Mucosa of rectum (tissue), 2 donors: ENCODE results near the gene DBN1.
A peak's percentile ranks its signal among the peaks of the same experiment; 100 is the strongest.

Experiments used
- H3K27ac ChIP-seq, 2 donors: one replicate each; pipeline ENCODE4 v1.7.0; 2013; ENCODE audit warnings: inconsistent platforms in 2 of 2, low read depth in 2 of 2, low read length in 2 of 2
- H3K27me3 ChIP-seq, 2 donors: one replicate each; pipeline ENCODE4 v1.7.0; 2013; ENCODE audit warnings: low read length in 2 of 2; ENCODE audit not compliant: control insufficient read depth in 2 of 2, insufficient read depth in 2 of 2
- H3K36me3 ChIP-seq, 2 donors: one replicate each; pipeline ENCODE4 v1.7.0; 2013; ENCODE audit warnings: low read length in 2 of 2; ENCODE audit not compliant: control insufficient read depth in 2 of 2, insufficient read depth in 2 of 2
- H3K4me1 ChIP-seq, 2 donors: one replicate each; pipeline ENCODE4 v1.7.0; 2013; ENCODE audit warnings: low read length in 2 of 2, mild to moderate bottlenecking in 1 of 2; ENCODE audit not compliant: control insufficient read depth in 2 of 2, insufficient read depth in 2 of 2
- H3K4me3 ChIP-seq, 2 donors: one replicate each; pipeline ENCODE4 v1.7.0; 2013; ENCODE audit warnings: low read length in 2 of 2
- H3K9ac ChIP-seq, 2 donors: one replicate each; pipeline ENCODE4 v1.7.0; 2013; ENCODE audit warnings: low read length in 2 of 2, low read depth in 1 of 2, mild to moderate bottlenecking in 1 of 2
- H3K9me3 ChIP-seq, 2 donors: one replicate each; pipeline ENCODE4 v1.7.0; 2013; ENCODE audit warnings: low read length in 2 of 2; ENCODE audit not compliant: control insufficient read depth in 2 of 2
- donor health status: healthy.
- donor health status: Normal muscosa, but diverticular disease.

The DBN1 gene

DNA sequence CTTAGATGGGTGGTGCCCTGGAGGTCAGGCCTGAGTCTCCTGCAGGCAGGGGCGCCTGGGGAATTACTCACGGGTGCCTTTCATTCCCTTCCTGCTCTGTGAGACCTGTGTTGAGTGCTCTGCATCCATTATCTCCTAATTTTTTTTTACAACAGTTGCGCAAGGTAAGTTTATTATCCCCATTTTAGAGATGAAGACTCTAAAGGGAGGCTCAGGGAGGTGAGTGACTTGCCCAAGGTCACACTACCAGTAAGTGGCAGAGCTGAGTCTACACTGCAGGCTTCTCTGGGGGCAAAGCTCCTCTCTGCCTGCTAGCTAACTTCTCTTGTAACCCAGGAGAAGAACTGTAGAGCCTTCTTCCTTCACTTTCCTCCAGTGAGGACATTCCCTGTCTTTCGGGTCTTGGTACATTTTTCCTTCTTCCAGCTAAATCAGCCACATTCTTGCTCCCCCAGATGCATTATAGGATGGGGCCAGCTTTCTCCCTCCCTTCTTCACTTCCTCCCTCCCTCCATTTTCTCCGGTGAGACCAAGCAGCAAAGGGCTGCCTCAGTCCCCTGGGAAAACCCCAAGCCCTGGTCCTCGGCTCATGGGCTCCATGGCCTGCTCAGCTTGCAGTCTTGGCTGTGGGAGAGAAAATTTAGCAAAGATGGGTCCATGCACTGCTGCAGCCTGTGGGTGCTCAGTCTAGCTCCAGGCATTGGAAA lies 25.0 kb downstream of the DBN1 start:
- H3K36me3 ChIP-seq, result no peaks in the 10 kb centered on the region
- no peak overlapping the region for H3K27ac ChIP-seq
- peaks cover 7 to 16% of the 10 kb centered on the region in 2 donors for H3K4me1 ChIP-seq
- H3K27me3 ChIP-seq, result peaks cover 5 to 6% of the 10 kb centered on the region in 2 donors
- H3K4me3 ChIP-seq, result no peak overlapping the region
- no peaks in the 10 kb centered on the region for H3K9me3 ChIP-seq
- no peak overlapping the region for H3K9ac ChIP-seq

DNA sequence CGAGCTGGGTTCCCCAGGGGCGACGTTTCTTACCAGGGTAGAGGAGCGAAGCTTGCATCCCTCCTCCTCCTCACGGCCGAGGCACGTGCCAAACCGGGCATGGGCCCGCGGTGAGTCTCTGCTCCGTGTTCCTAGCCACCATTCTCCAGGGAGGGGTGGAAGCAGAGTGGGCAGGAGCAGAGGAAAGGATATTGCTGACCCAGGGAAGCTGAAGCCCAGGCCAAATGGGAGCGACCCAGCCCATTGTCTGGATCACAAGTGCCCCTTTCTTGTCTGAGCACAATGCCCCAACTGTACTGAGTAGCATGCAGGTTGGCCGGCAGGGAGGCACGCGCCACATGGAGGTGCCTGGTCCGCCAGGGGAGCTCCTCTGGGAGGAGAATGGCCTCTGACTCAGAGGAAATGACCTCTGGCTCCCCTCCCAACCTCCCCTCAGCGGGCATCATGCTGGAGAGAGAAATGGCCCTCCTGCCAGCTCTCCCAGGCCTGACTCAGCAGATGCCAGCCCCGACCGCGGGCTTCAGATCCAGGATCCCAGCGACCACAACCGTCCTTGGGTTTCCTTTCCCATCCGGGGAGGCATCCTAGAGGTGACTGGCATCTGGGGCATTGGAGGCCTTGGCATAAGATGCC lies 25.7 kb downstream of the DBN1 start:
- H3K4me3 ChIP-seq, result peak overlapping the region in 1 of 2 donors; percentile 6
- H3K27ac ChIP-seq, result no peak overlapping the region
- H3K36me3 ChIP-seq, result no peaks in the 10 kb centered on the region
- no peak overlapping the region for H3K9ac ChIP-seq
- H3K4me1 ChIP-seq, result peaks cover 7 to 16% of the 10 kb centered on the region in 2 donors
- no peaks in the 10 kb centered on the region for H3K9me3 ChIP-seq
- peaks cover 5 to 6% of the 10 kb centered on the region in 2 donors for H3K27me3 ChIP-seq

DNA sequence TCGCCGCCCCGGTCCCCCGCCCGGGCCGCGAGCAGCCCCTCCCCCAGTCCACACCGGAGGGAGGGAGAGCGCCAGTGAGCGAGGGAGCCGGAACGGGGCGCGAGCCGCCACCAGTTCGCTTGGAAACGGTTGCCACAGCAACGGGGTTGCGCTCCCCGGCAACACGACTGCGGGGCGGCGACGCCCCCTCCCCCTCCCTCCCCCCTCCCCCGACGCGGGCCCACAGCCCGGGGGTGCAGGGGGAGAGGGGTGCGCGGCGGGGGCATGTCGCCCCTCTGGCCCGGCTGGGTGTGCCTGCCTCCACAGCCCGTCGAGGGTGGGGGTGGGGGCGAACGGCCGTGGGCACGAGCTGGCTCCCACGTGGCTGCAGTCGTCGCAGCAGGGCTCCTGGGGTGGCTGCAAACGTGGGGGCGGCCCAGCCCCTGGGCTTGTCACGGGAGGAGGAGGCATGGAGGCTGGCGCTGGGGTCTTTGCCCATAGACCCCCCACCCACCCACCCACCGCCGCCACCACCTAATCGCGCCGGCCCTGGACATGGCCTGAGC lies 26.3 kb downstream of the DBN1 start:
- peak overlapping the region in 1 of 2 donors; percentile 65 for H3K4me3 ChIP-seq
- H3K27me3 ChIP-seq, result peaks cover 5 to 6% of the 10 kb centered on the region in 2 donors
- peaks cover 7 to 16% of the 10 kb centered on the region in 2 donors for H3K4me1 ChIP-seq
- H3K36me3 ChIP-seq, result peaks cover 0 to 1% of the 10 kb centered on the region in 2 donors
- peak overlapping the region in 1 of 2 donors; percentile 50 for H3K9ac ChIP-seq
- no peaks in the 10 kb centered on the region for H3K9me3 ChIP-seq
- no peak overlapping the region for H3K27ac ChIP-seq

DNA sequence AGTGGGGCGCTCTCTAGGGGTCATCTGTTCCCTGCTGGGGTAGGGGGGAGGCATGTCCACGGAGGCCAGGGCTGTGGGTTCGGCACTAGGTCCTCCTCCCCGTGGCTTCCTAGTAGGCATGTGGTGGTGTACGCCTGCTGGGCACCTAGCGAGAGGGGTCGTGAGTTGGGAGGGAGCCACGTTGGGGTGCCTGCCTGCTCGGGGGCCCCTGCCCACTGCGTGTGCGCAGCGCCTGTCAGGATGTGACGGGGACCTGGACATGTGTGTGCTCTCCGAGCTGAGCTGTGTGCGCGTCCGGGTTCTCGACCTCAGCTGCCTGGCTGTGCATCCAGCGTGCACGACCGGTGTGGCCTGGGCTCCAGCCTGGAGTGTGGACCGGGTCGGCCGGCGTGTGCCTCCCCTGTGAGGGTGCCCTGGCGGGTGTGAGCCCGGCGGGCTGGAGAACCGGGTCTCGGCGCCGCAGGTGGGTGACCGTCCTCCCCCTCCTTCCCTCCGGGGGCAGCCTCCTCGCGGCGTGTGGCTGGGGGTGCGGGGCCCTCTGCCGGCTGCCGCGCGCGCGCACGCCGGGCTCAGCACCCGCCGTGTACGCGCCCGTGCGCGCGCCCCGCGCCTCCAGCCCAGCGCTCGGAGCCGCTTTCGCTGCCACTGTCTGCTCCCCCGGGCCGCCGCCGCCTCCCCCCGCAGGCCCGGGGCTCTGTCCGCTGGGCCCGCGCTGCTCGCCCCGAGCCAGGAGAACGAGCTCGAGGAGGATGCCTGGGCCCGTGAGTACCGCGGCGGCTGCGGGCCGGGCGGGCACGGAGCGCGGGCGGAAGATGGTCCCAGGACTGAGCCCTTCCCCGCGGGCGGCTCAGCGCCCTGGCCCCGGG lies 27.0 kb downstream of the DBN1 start, which contains the start of gene PRR7:
PRR7 (plus strand) TSS at position 615 of the 866 bp plus-strand sequence. CDS start 8,254 bp downstream, outside the sequence.
- Histone ChIP-seq H3K9ac (peak within 1 kb of the TSS; percentile 47 to 50), H3K4me3 (peak within 1 kb of the TSS; percentile 65 to 66), H3K36me3 (peaks cover 0 to 7% of the 10 kb centered on the region in 2 donors), H3K9me3 (no peaks in the 10 kb centered on the region), H3K27me3 (peaks cover 5 to 6% of the 10 kb centered on the region in 2 donors), H3K27ac (peak within 1 kb of the TSS in 1 of 2 donors; percentile 72), H3K4me1 (peaks cover 7 to 16% of the 10 kb centered on the region in 2 donors)

DNA sequence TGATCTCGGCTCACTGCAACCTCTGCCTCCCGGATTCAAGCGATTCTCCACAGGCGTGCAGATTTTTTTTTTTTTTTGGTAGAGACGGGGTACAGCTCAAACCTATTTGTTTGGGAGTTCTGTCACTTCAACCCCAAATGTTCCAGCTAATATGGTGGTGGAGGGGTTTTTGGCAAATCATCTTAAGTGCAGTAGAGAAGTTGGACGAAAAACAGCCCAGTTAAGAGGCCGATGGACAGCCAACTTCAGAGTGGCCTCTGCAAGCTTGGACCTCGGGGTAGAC lies 27.6 kb downstream of the DBN1 start:
- peak overlapping the region in 1 of 2 donors; percentile 72 for H3K27ac ChIP-seq
- H3K4me1 ChIP-seq, result peaks cover 7 to 16% of the 10 kb centered on the region in 2 donors
- peaks cover 0 to 9% of the 10 kb centered on the region in 2 donors for H3K36me3 ChIP-seq
- no peaks in the 10 kb centered on the region for H3K9me3 ChIP-seq
- H3K9ac ChIP-seq, result peak overlapping the region in 1 of 2 donors; percentile 47
- H3K4me3 ChIP-seq, result peak overlapping the region; percentile 65 to 66
- H3K27me3 ChIP-seq, result peaks cover 5 to 6% of the 10 kb centered on the region in 2 donors

DNA sequence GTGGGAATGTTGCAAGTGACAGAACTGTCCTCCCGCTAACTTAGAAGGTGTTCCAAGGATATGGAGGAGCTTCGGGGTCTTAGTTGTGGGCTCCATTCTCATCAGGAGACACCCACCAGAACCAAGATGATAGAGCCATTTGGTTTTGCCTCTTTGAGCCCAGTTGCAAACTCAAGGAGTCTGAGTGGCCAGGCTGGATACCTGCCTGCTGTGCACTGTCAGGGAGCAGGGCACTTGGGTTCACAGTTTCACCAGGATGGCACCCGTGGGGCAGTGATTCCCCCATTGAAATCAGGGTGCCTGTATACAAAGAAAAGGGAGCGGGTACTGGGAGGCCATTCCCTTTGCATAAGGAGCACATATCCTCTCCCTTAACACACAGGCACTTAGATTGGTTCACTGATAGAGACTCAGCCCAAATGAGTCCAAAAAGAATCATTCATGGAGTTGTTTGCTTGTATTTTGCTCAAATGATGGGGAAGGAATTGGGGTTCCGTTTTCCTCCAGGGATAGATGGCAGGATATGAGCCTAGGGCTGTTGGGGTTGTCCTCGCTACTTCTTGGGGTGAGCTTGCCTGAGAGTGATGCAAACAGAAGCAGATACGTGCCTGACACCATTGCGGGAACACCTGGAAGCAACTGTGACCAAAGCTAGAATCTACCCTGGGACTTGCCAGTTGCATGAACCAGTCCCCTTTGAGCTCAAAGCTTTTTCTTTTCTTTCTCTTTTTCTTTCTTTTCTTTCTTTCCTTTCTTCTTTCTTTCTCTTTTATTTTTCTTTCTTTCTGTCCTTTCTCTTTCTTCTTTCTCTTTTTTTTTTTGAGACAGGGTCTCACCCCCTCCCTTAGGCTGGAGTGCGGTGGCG lies 28.1 kb downstream of the DBN1 start:
- H3K9ac ChIP-seq, result no peak overlapping the region
- no peak overlapping the region for H3K4me3 ChIP-seq
- H3K27ac ChIP-seq, result no peak overlapping the region
- peaks cover 5 to 6% of the 10 kb centered on the region in 2 donors for H3K27me3 ChIP-seq
- no peaks in the 10 kb centered on the region for H3K9me3 ChIP-seq
- H3K36me3 ChIP-seq, result peaks cover 4 to 10% of the 10 kb centered on the region in 2 donors
- H3K4me1 ChIP-seq, result peaks cover 7 to 16% of the 10 kb centered on the region in 2 donors

DNA sequence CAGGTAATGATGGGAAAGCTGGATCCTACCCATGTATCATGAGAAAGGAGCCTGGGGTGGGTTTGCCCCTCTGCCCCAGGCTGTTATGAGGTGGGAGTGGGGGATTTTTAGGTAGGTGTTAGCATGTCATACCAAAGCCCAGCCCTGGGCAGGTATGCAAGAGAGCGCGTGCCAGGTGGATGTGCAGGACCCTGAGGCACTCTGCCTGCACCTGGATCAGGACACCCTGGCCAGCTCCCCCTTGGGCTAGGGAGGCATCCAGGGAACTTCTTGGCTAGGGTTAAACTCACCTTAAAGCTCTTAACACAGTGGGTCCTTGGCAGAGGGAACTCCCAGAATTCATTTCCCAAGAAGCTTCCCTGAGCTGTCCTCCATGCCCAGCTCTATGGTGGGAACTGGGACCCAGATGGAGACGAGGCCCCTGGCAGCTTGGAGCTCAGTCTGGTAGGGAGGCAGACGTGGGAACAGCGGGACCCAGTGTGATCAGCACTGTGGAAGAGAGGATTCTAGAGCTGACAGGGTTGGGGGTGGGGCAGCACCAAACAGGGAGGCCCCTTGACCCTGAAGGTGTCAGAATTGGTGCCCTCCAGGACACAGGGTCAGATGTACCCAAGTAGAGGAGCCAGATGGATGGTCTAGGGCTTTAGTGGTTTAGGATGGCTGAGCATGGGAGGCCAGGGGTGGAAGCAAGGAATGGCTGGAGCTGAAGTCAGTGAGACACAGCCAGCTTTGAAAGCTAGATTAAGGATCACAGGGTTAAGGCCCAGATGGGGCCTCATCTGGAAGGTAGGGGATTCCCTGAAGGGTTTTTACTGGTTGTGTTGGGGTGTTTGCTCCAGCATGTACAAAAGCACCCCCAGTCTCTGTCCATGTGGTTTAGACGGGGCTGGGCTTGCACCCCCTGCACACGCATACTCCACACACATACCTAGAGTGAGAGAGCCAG lies 29.1 kb downstream of the DBN1 start:
- no peak overlapping the region for H3K4me3 ChIP-seq
- H3K27me3 ChIP-seq, result peaks cover 5 to 6% of the 10 kb centered on the region in 2 donors
- no peak overlapping the region for H3K27ac ChIP-seq
- H3K36me3 ChIP-seq, result peaks cover 4 to 13% of the 10 kb centered on the region in 2 donors
- H3K9me3 ChIP-seq, result no peaks in the 10 kb centered on the region
- H3K4me1 ChIP-seq, result peaks cover 7 to 16% of the 10 kb centered on the region in 2 donors
- no peak overlapping the region for H3K9ac ChIP-seq

DNA sequence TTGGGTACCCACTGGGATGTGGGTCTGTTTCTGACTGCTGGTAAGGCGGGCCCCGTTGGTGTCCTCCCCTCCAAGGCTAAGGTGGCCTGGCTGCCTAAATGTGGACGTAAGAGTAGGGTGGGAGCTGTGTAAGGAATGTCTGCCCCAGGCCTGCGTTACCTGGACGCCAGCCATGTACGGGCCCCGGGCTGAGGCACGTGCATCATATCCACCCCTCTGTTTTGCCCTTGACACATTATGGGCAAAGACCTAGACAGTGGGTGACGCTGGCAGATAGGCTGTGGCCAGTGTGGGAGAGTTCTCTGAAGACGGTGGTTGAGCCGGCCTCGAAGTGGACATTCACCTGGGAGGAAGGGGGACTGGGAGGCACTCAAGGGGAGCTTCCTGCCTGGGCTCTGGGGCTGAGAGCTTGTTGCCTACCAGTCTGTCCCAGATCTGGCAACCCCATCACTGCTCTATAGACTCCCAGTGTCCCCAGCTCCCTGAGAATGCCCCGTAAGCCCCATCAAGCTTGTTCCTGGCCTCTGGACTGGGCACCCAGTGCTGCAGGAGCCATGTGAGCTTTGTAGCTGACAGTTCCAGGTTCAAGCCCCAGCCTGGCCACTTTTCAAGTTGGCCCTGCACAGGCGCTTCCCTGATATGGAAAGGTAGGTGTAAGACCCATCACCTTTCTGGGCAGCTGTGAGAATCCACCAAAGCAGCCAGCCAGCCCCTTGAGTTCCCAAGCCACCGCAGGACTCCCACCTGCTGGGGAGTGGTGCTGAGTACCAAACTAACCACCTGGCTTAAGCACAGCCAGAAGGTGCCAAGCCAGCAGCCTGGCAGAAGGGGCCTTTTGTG lies 30.1 kb downstream of the DBN1 start:
- no peak overlapping the region for H3K27ac ChIP-seq
- H3K36me3 ChIP-seq, result peaks cover 5 to 16% of the 10 kb centered on the region in 2 donors
- peaks cover 3 to 5% of the 10 kb centered on the region in 2 donors for H3K27me3 ChIP-seq
- no peak overlapping the region for H3K9ac ChIP-seq
- H3K4me1 ChIP-seq, result peaks cover 7 to 16% of the 10 kb centered on the region in 2 donors
- no peaks in the 10 kb centered on the region for H3K9me3 ChIP-seq
- H3K4me3 ChIP-seq, result no peak overlapping the region
